Suprapubic skin (tissue), 4 donors: ENCODE measurements around the gene ATP11A. TPM values are rescaled to one million over a fixed set of nuclear protein-coding genes. Genes with fewer than 3 reads are reported as not detected.
"Not testable (repeated sequence)": the region's sequence is repeated elsewhere in the genome, so short reads cannot be mapped to it uniquely, and the experiment has no call there.

Source experiments
- DNase-seq, 2 donors: peaks; one replicate each; pipeline ENCODE4 v3.0.0-alpha.2; 2019; ENCODE audit warnings: low spot score in 2 of 2
- H3K27ac ChIP-seq: fragments of 200-600 bp; sonication (generic); one replicate; pipeline ENCODE4 v1.5.1; 2019
- H3K27me3 ChIP-seq: fragments of 200-600 bp; sonication (generic); one replicate; pipeline ENCODE4 v1.5.1; 2019
- H3K36me3 ChIP-seq: fragments of 200-600 bp; sonication (generic); one replicate; pipeline ENCODE4 v1.5.1; 2019
- H3K4me1 ChIP-seq: fragments of 200-600 bp; sonication (generic); one replicate; pipeline ENCODE4 v1.5.1; 2019
- H3K4me3 ChIP-seq: fragments of 200-600 bp; sonication (generic); one replicate; pipeline ENCODE4 v1.5.1; 2019; ENCODE audit warnings: mild to moderate bottlenecking
- H3K9me3 ChIP-seq: fragments of 200-600 bp; sonication (generic); one replicate; pipeline ENCODE4 v1.5.1; 2019
- CTCF ChIP-seq, 2 donors: fragments of 200-600 bp in 1 of 2; fragments of 450-650 bp in 1 of 2; sonication (generic) in 1 of 2; IDR thresholded peaks; one replicate each; pipeline ENCODE4 v1.5.1; 2016 to 2019; ENCODE audit warnings: antibody characterized with exemption in 2 of 2, mild to moderate bottlenecking in 1 of 2, moderate library complexity in 1 of 2
- EP300 ChIP-seq: sonication (generic); formaldehyde crosslinking; IDR thresholded peaks from one replicate; pipeline ENCODE4 v1.6.1; 2017; ENCODE audit warnings: antibody characterized with exemption
- POLR2A ChIP-seq, 2 donors: fragments of 450-650 bp; IDR thresholded peaks; one replicate each; pipeline ENCODE4 v1.6.1; 2017; ENCODE audit warnings: antibody characterized with exemption in 2 of 2, mild to moderate bottlenecking in 2 of 2, moderate library complexity in 2 of 2
- POLR2AphosphoS5 ChIP-seq, 3 donors: sonication (generic); formaldehyde crosslinking; IDR thresholded peaks; one replicate each; pipeline ENCODE4 v1.6.1; 2017; ENCODE audit warnings: antibody characterized with exemption in 3 of 3
- WGBS: methylation state at CpG from one replicate; pipeline ENCODE4 v1.1.5; 2018; 5-methylcytosine and 5-hydroxymethylcytosine counted together
- total RNA-seq, 4 donors: library from RNA; depleted of rRNA; stranded (reverse); fragments of >200 nt; gene quantifications; one replicate each; pipeline ENCODE4 v1.1.0, GENCODE V29; 2016

Gene ATP11A
- total RNA-seq, 4 donors from 2014 or later = 22.8 to 51.0 (median 39.8) TPM

GRCh38 chr13:112704308-112705145 is 14.7 kb downstream of the ATP11A start:
- no peak overlapping the region for H3K27ac ChIP-seq
- 71% methylated on average over 15 of the region's 17 CpGs for WGBS
- DNase-seq = peak in 1 of 2 donors; percentile 53
- H3K27me3 ChIP-seq = no peaks in the 10 kb centered on the region
- no peaks in the 10 kb centered on the region for H3K36me3 ChIP-seq
- no peak for TF ChIP-seq POLR2A (IDR thresholded peaks at IDR 0.05)
- TF ChIP-seq POLR2AphosphoS5 (IDR thresholded peaks at IDR 0.05) = no peak
- TF ChIP-seq EP300 = no peak
- no peak for TF ChIP-seq CTCF (IDR thresholded peaks at IDR 0.05)
- H3K4me1 ChIP-seq = peaks cover 17% of the 10 kb centered on the region
- no peaks in the 10 kb centered on the region for H3K9me3 ChIP-seq
- H3K4me3 ChIP-seq = no peak overlapping the region

GRCh38 chr13:112705286-112705685 is 15.4 kb downstream of the ATP11A start:
- WGBS = 92% methylated on average over 17 of the region's 17 CpGs
- Histone ChIP-seq H3K4me3 (no peak overlapping the region), H3K4me1 (peaks cover 19% of the 10 kb centered on the region), H3K27ac (no peak overlapping the region), H3K9me3 (no peaks in the 10 kb centered on the region), H3K36me3 (no peaks in the 10 kb centered on the region), H3K27me3 (no peaks in the 10 kb centered on the region)
- TF ChIP-seq EP300 (no peak), POLR2A (IDR thresholded peaks at IDR 0.05) (no peak), POLR2AphosphoS5 (IDR thresholded peaks at IDR 0.05) (no peak), CTCF (IDR thresholded peaks at IDR 0.05) (no peak)
- peak in 1 of 2 donors; percentile 40 for DNase-seq

- no peak overlapping the region for H3K27ac ChIP-seq
- H3K36me3 ChIP-seq = no peaks in the 10 kb centered on the region
- peaks cover 28% of the 10 kb centered on the region for H3K4me1 ChIP-seq
- TF ChIP-seq CTCF (IDR thresholded peaks at IDR 0.05) (no peak), EP300 (no peak), POLR2AphosphoS5 (IDR thresholded peaks at IDR 0.05) (no peak), POLR2A (IDR thresholded peaks at IDR 0.05) (no peak)
- no peaks in the 10 kb centered on the region for H3K27me3 ChIP-seq
- 94% methylated on average over 4 of the region's 4 CpGs for WGBS
- no peak for DNase-seq
- H3K4me3 ChIP-seq = no peak overlapping the region
- no peaks in the 10 kb centered on the region for H3K9me3 ChIP-seq
Observed at GRCh38 chr13:112706171-112706570, 16.3 kb downstream of the ATP11A start.

- no peak overlapping the region for H3K27ac ChIP-seq
- H3K9me3 ChIP-seq = no peaks in the 10 kb centered on the region
- WGBS = 40% methylated on average over 11 of the region's 11 CpGs
- TF ChIP-seq CTCF (IDR thresholded peaks at IDR 0.05) = no peak
- no peak for TF ChIP-seq EP300
- H3K4me3 ChIP-seq = no peak overlapping the region
- no peaks in the 10 kb centered on the region for H3K36me3 ChIP-seq
- H3K4me1 ChIP-seq = peaks cover 35% of the 10 kb centered on the region
- H3K27me3 ChIP-seq = no peaks in the 10 kb centered on the region
- peak in 1 of 2 donors; percentile 51 for DNase-seq
Observed at GRCh38 chr13:112708560-112709240, 18.9 kb downstream of the ATP11A start.

- DNase-seq, H3K9me3 ChIP-seq, H3K27me3 ChIP-seq, H3K36me3 ChIP-seq, H3K27ac ChIP-seq, H3K4me3 ChIP-seq: not testable (repeated sequence)
- 98% methylated on average over 3 of the region's 3 CpGs for WGBS
- H3K4me1 ChIP-seq = peaks cover 31% of the 10 kb centered on the region
Observed at GRCh38 chr13:112709316-112709715, 19.5 kb downstream of the ATP11A start.
